HG02981 (cell line): ENCODE data around the gene BRI3BP.
"Not testable (repeated sequence)": the region's sequence is repeated elsewhere in the genome, so short reads cannot be mapped to it uniquely, and the experiment has no call there.

ENCODE experiments used
- ATAC-seq: cut with Tn5 transposase; IDR thresholded peaks from one replicate; pipeline ENCODE4 v1.9.1; 2021; ENCODE audit warnings: mild to moderate bottlenecking, moderate library complexity; ENCODE audit not compliant: unreplicated experiment

Gene BRI3BP

GRCh38 chr12:124971603-124972002 lies 21.8 kb upstream of the BRI3BP start:
- ATAC-seq: no peak

DNA sequence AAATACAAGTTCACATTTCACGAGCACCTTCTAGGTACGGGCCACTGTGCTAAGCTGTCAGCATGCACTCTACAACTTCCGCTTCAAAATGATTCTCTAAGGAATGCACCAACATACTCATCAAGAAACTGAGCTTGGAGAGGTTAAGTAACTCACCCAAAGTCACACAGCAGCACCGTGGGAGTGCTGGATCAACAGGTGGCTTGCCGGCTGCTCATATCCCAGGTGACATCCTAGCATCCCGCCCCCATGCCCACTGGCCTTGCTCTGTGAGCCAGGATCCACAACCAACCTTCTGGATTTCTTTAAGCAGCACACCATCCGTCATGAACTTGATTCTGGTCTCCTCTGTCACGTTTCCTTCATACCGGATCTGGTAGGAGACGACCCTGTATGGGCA lies 21.2 kb upstream of the BRI3BP start:
- no peak for ATAC-seq

DNA sequence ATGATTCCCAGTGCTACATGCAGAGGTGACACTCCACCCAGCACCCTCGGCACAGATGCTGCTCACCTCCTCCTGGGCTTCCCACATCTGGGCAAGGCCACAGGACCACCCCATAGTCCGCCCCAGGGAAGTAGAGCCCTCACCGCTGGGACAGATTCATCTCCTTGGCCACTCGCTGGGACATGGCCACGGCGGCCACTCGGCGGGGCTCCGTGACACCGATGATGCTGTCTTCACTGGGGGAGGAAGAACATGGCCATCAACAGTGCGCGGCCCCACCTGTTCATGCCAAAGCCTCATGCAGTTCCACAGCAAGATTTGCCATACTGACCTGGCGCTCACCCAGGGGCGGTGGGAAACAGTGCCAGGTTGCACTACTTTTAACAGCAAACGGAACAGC lies 18.2 kb upstream of the BRI3BP start:
- no peak for ATAC-seq

- ATAC-seq: no peak
These were observed 16.4 kb upstream of the BRI3BP start for GRCh38 chr12:124976999-124977398.

DNA sequence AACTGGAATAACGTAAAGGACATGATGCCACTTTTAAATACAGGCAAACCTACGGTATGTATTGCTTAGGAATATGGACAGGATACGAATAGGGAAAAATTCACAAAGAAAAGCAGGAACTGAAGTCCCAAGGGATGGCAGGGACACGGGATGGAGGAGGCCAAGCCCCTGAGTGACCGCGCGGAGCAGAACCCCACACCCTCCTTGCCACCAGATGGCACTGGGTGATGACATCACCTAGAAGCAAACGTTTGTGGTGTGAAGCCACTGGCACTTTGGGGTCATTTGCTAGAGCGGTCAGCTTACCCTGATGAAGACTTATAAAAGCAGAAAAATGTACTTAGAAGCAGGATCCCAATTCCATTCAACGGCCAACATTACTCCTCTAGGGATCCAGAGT lies 13.9 kb upstream of the BRI3BP start:
- no peak for ATAC-seq

DNA sequence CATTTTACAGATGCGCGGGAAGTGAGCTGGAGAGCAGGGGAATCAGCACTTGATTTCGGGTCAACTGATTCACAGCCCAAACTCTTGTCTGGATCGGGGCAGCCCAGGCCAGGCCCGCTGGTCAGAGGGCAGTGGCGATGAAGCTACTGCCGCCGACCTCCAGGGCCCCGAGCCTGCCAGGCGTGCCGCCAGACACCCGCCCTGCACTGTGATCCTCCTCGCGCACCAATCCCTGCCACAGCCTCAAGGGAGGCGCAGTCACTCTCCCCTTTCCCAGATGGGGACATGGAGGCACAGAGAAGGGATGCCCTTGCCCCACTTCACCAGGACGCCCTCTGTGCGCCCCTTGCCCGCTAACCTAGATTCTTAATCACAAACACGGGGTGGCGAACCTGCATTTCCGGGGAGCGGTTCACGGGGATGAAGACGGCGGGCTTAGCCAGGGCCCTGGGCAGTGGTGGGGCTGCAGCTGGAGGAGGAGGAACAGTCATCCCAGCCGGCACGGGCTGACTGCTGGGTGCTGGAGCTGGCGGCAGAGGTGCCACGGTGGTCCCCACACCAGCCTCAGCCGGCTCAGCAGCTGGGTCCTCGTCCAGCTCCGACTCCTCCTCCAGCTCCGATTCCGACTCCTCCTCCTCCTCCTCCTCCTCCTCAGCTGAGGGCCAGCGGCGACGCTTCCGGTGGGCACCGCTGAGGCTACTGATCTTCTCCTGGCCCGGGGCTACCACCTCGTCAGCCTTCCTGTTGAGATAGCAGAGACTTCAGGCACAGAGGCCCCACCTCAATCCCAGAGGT lies 13.2 kb upstream of the BRI3BP start:
- ATAC-seq: no peak

DNA sequence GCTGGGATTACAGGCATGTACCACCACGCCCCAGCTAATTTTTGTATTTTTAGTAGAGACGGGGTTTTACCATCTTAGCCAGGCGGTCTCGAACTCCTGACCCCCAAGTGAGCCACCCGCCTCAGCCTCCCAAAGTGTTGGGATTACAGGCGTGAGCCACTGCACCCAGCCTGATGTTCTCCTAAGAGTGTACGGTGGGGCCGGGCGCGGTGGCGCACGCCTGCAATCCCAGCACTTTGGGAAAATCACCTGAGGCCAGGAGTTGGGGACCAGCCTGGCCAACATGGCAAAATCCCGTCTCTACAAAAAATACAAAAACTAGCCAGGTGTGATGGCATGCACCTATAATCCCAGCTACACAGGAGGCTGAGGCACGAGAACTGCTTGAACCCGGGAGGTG lies 6.6 kb upstream of the BRI3BP start:
- ATAC-seq: not testable (repeated sequence)

DNA sequence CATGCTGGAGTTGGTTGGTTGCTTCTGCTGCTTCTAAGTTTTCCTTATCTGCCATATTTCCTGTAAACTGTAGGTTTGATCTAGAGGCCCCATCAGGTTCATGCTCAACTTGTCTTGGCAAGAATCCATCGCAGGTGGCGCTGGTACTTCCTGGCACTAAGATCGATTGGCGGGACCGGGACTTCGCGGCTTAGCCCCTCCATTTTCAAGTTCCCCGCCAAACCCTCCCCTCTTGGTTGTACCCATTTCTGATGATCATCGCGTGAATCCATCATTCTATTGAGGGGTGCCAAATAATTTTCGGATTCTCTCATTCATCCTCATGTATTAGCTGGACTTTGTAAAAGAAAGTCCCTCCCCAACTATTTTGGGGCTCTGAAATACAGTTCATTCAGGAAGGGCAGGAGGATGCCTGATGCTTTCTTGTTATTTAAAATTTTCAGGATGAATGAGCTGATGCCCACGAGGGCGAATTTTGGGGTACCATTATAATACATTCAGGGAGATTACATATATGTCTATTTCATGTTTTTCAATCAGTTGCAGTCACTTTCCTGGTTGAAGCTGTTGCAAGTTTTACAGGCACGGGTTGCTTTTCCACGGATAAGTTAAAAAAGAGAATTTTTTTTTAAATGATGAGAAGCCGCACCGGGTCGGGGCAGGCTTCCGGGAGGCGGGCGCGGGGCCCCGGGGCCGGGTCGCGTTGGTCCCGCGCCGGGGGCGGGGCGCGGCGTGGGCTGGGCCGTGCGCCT lies 395 bp upstream of the BRI3BP start:
- peak; percentile 33 for ATAC-seq

DNA sequence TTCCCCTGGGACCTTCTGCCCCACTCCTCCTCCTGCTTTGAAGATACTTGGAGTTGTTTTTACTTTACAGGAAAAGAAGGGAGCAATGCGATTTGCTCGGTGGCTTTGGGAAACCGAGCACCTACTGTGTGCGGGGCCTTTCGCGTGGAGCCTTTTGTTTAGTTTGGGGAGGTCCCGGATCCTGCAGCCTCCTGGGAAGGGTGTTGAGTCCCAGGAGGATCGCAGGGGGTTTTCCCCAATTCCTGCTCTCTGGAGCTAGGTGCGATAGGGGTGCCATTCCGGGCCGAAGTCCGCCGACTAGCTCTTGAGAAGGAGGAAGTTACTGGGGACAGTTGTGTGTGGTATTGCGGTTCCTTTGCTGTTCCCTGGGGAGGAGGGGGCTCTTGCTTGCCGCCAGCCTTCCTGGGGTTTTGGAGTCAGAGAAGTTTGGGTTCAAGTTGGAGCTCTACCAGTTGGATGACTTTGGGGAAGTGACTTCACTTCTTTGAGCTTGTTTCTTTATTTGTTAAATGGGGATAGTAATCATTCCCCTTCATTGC lies 1.1 kb downstream of the BRI3BP start:
- peak; percentile 28 for ATAC-seq

- ATAC-seq: no peak
These were observed 1.9 kb downstream of the BRI3BP start for GRCh38 chr12:124995200-124995961.

DNA sequence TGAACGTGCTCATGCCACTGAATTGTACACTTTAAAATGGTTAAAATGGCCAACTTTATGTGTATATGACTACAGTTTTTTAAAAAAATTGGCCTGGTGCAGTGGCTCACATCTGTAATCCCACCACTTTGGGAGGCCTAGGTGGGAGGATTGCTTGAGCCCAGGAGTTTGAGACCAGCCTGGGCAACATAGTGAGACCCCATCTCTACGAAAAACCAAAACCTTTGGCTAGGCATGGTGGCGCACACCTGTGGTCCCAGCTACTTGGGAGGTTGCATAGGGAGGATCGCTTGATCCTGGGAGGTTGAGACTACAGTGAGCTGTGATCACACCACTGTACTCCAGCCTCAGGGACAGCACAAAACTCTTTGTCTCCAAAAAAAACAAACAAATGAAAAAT lies 5.3 kb downstream of the BRI3BP start:
- no peak for ATAC-seq

- ATAC-seq: no peak
These were observed 8.2 kb downstream of the BRI3BP start for GRCh38 chr12:125001636-125002035.

GRCh38 chr12:125003021-125003420 lies 9.6 kb downstream of the BRI3BP start:
- ATAC-seq: no peak

DNA sequence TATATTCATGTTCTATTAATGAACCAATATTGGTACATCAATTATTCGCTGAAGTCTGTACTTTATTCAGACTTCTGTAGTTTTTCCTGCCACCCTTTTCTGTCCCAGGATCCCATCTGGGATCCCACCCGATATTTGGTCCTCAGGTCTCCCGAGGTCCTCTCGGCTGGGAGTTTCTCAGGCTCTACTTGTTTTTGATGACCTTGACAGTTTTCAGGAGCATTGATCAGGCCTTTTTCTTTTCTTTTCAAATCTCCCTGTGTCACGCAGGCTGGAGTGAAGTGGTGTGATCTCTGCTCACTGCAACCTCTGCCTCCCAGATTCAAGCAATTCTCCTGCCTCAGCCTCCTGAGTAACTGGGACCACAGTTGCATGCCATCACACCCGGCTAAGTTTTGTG lies 11.2 kb downstream of the BRI3BP start:
- no peak for ATAC-seq

DNA sequence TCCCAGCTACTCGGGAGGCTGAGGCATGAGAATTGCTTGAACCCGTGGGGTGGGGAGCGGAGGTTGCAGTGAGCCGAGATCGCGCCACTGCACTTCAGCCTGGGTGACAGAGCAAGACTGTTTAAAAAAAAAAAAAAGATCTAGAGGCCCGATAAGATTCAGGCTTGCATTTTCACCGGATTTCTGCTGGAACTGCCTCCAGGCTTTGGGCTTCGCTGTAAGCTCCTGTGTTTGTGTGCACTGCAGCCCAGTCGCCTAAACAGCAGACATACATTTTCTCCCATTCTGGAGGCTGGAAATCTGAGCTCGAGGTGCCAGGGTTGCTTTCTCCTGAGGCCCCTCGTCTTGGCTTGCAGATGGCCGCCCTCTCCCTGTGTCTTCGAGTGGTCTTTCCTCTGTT lies 12.2 kb downstream of the BRI3BP start:
- no peak for ATAC-seq

DNA sequence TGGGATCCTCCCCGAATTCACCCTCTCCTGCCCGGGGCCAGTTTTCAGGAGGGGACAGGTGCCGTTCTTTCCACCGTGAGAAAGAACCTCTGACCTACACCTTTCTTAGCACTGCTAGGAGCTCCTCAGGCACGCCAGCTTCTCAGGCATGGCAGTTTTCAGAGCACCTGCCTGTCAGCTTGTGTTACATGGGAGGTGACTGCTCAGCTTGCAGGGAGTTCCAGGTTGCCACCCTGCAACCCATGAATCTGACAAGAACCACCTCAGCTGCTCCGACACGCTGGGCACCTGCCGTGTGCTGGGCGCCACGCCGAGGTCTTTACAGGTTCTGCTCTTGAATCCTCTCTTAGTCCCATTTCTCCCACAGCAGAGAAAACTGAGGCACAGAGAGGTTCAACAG lies 12.9 kb downstream of the BRI3BP start:
- no peak for ATAC-seq

DNA sequence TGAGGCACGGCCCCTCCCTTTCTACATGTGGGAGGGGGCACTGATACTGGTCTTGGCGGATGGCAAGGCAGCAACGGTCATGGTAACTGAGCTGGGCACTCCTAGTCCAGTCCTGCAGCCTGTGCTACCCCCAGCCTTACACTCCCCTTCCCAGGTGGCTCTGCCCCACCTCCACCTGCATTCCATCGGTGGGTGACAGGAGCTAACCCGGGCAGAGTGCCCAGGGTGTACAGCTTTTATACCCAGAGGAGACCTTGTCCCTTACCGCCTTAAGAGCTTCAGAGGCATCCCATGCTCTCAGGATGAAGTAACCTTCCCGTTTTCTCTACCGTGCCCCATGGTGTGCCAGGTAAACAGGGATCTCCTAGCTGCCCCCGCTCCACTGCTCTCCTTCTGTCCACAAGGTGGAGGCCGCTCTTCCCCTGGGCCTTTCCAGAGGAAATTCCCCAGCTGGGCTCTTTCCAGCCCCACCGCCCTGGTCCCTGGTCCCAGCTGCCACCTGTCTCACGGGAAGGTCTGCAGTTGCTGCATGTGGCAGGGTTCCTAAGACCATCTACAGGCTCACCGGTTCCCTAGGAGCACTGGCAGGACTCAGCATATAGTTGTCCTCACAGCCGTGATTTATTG lies 20.5 kb downstream of the BRI3BP start:
- ATAC-seq: no peak

DNA sequence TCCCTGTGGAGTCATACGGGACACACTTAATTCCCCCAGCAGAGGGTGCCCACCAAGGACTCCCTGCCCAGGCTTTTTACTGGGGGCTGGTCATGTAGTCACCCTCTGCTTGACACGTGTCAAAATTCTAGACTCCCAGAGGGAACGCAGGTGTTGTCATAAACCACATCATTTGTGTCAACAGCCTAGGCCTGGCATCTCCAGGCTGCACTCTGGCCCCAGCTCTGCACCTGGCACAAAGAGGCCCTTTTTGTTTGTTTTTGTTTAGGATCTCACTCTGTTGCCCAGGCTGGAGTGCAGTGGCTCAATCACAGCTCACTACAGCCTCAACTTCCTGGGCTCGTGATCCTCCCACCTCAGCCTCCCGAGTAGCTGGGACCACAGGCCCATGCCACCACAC lies 21.1 kb downstream of the BRI3BP start:
- no peak for ATAC-seq

DNA sequence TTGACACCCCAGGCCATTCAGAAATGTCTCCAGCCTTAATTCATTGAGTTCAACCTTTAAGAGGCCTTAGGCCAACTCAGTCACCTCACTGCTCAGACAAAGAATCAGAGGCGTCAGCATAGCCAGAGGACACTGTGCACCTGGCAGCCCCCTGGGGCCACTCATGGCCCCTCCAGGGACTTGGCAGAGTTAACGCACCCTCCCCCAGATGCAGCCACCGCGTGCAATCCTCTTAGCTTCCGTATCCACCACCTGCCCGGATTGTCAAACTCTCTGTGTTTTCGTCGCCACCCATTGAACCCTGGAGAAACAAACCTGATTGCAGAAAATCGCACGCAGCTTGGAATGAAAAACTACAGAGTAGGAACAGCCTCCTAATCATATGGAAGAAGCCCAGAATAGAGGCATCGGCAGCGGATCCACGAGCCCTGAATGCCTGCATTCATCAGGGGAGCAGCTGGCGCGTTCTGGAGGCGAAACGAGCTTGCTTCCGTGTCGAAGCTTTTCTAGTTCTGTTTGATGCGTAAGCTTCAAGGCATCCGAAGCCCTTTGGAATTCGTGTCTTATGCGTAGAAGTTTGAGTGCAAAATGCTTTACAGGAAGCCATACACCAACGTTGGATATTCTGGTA lies 22.4 kb downstream of the BRI3BP start:
- ATAC-seq: no peak

DNA sequence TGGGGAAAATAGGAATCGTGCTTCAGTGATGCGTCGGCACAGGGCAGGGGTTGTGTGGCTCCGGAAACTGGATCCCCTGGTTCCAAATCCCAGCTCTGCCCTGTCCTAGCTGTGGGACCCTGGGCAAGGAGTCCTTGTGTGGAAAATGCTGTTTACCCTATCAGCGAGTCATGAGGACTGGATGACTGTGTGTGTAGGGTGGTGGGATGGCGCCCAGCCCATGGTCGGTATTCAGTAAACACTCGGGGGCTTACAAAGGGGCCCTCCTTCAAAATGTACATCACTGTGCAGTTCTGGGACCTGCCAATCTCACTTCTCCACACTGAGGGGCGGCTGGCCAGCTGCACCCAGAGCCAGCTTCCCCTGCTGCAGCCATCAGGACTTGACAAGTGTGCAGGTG lies 24.4 kb downstream of the BRI3BP start:
- ATAC-seq: no peak

GRCh38 chr12:125018356-125018755 lies 24.9 kb downstream of the BRI3BP start:
- ATAC-seq: no peak
